ENCODE data around the gene VPS37B. TPM values are rescaled to one million over a fixed set of nuclear protein-coding genes. Genes with fewer than 3 reads are reported as not detected.
"Not testable (repeated sequence)": the region's sequence is repeated elsewhere in the genome, so short reads cannot be mapped to it uniquely, and the experiment has no call there.

VPS37B gene
- total RNA-seq, 2 experiments from 2014 or later: 97.7 to 104 TPM

- Mint-ChIP-seq H3K4me3 (peak overlapping the region; percentile 50), H3K9me3 (no peaks in the 10 kb centered on the region), H3K27me3 (no peaks in the 10 kb centered on the region), H3K27ac (peak overlapping the region; percentile 75), H3K4me1 (ENCODE audit: low read depth) (peaks cover 99% of the 10 kb centered on the region), H3K36me3 (ENCODE audit: low read depth) (peaks cover 16% of the 10 kb centered on the region)
- no peaks in the 10 kb centered on the region for H3K27me3 ChIP-seq (ENCODE audit: control insufficient read depth in 1 of 2, insufficient read depth in 2 of 2, low read length in 2 of 2)
- peaks cover 65% of the 10 kb centered on the region for H3K4me1 ChIP-seq (ENCODE audit: insufficient read depth, low read length)
- no peaks in the 10 kb centered on the region for H3K9me3 ChIP-seq (ENCODE audit: control insufficient read depth in 1 of 2, insufficient read depth in 1 of 2, low read length in 2 of 2)
- no peak for TF ChIP-seq CTCF (IDR thresholded peaks at IDR 0.05)
- DNase-seq (peak in 1 of 14 experiments; percentile 7), ATAC-seq (ENCODE audit: poor library complexity) (no peak)
- intact Hi-C loops (cut with DNase I, micrococcal nuclease): loop anchor here in 1 of 2 experiments (2.0 kb wide), 1 partner anchor 19 kb away; no protein-coding TSS in a partner anchor
- no peak overlapping the region for H3K4me3 ChIP-seq (ENCODE audit: low read length)
- H3K27ac ChIP-seq (ENCODE audit: low read depth in 1 of 2, low read length in 2 of 2): no peak overlapping the region
- ChIA-PET POLR2A (interaction anchor here (1.7 to 3.8 kb wide), 4 partner anchors 8 to 43 kb away, joined by 5 to 35 read pairs (median 6); partner anchors contain the start of gene VPS37B), CTCF (interaction anchor here (1.0 to 1.8 kb wide), 5 partner anchors 8 to 73 kb away, joined by 3 to 6 read pairs (median 4); no protein-coding TSS in a partner anchor)
- H3K36me3 ChIP-seq (ENCODE audit: insufficient read depth, low read length): no peaks in the 10 kb centered on the region
Observed at GRCh38 chr12:122880155-122880667, 15.7 kb downstream of the VPS37B start.

GRCh38 chr12:122878780-122879612 is 16.9 kb downstream of the VPS37B start:
- H3K9me3 Mint-ChIP-seq: no peaks in the 10 kb centered on the region
- DNase-seq (peak in 2 of 14 experiments; percentile 1 to 22), ATAC-seq (ENCODE audit: poor library complexity) (no peak)
- H3K27ac Mint-ChIP-seq: peak overlapping the region; percentile 75
- no peak overlapping the region for H3K4me3 Mint-ChIP-seq
- no peak for TF ChIP-seq CTCF (IDR thresholded peaks at IDR 0.05)
- peaks cover 95% of the 10 kb centered on the region for H3K4me1 Mint-ChIP-seq (ENCODE audit: low read depth)
- H3K27me3 Mint-ChIP-seq: no peaks in the 10 kb centered on the region
- ChIA-PET CTCF (interaction anchor here (0.7 to 1.2 kb wide), 2 partner anchors 10 to 65 kb away, joined by 3 read pairs; no protein-coding TSS in a partner anchor), POLR2A (interaction anchor here (1.2 to 1.9 kb wide), 3 partner anchors 12 to 42 kb away, joined by 5 to 6 read pairs (median 5); no protein-coding TSS in a partner anchor)
- peaks cover 16% of the 10 kb centered on the region for H3K36me3 Mint-ChIP-seq (ENCODE audit: low read depth)
- no peak overlapping the region for H3K27ac ChIP-seq (ENCODE audit: low read depth in 1 of 2, low read length in 2 of 2)
- H3K9me3 ChIP-seq (ENCODE audit: control insufficient read depth in 1 of 2, insufficient read depth in 1 of 2, low read length in 2 of 2): no peaks in the 10 kb centered on the region
- H3K36me3 ChIP-seq (ENCODE audit: insufficient read depth, low read length): no peaks in the 10 kb centered on the region
- intact Hi-C loops (cut with DNase I, micrococcal nuclease): no loop called here
- H3K27me3 ChIP-seq (ENCODE audit: control insufficient read depth in 1 of 2, insufficient read depth in 2 of 2, low read length in 2 of 2): no peaks in the 10 kb centered on the region
- H3K4me1 ChIP-seq (ENCODE audit: insufficient read depth, low read length): peaks cover 74% of the 10 kb centered on the region
- H3K4me3 ChIP-seq (ENCODE audit: low read length): no peak overlapping the region

GRCh38 chr12:122876731-122877130 is 19.2 kb downstream of the VPS37B start:
- H3K4me3 Mint-ChIP-seq: no peak overlapping the region
- peaks cover 20% of the 10 kb centered on the region for H3K36me3 Mint-ChIP-seq (ENCODE audit: low read depth)
- DNase-seq (peak in 1 of 14 experiments; percentile 17), ATAC-seq (ENCODE audit: poor library complexity) (no peak)
- H3K9me3 Mint-ChIP-seq: no peaks in the 10 kb centered on the region
- H3K27ac Mint-ChIP-seq: peak overlapping the region; percentile 74
- H3K4me3 ChIP-seq (ENCODE audit: low read length): no peak overlapping the region
- H3K4me1 Mint-ChIP-seq (ENCODE audit: low read depth): peaks cover 96% of the 10 kb centered on the region
- no peaks in the 10 kb centered on the region for H3K36me3 ChIP-seq (ENCODE audit: insufficient read depth, low read length)
- no peaks in the 10 kb centered on the region for H3K27me3 ChIP-seq (ENCODE audit: control insufficient read depth in 1 of 2, insufficient read depth in 2 of 2, low read length in 2 of 2)
- no peak overlapping the region for H3K27ac ChIP-seq (ENCODE audit: low read depth in 1 of 2, low read length in 2 of 2)
- ChIA-PET POLR2A (interaction anchor here (1.2 kb wide), 1 partner anchor 19 kb away, joined by 4 read pairs; the partner anchor contains the start of gene VPS37B), CTCF (no interaction called here)
- H3K27me3 Mint-ChIP-seq: no peaks in the 10 kb centered on the region
- intact Hi-C loops (cut with DNase I, micrococcal nuclease): no loop called here
- TF ChIP-seq CTCF (IDR thresholded peaks at IDR 0.05): no peak
- H3K9me3 ChIP-seq (ENCODE audit: control insufficient read depth in 1 of 2, insufficient read depth in 1 of 2, low read length in 2 of 2): no peaks in the 10 kb centered on the region
- H3K4me1 ChIP-seq (ENCODE audit: insufficient read depth, low read length): peaks cover 84% of the 10 kb centered on the region

- H3K27me3 ChIP-seq (ENCODE audit: control insufficient read depth in 1 of 2, insufficient read depth in 2 of 2, low read length in 2 of 2); H3K27me3 Mint-ChIP-seq; ATAC-seq (ENCODE audit: poor library complexity); H3K36me3 ChIP-seq (ENCODE audit: insufficient read depth, low read length); H3K4me3 ChIP-seq (ENCODE audit: low read length); H3K9me3 Mint-ChIP-seq; intact Hi-C loops (cut with DNase I, micrococcal nuclease); H3K9me3 ChIP-seq (ENCODE audit: control insufficient read depth in 1 of 2, insufficient read depth in 1 of 2, low read length in 2 of 2); H3K27ac ChIP-seq (ENCODE audit: low read depth in 1 of 2, low read length in 2 of 2); H3K4me3 Mint-ChIP-seq; CTCF ChIA-PET: not testable (repeated sequence)
- Mint-ChIP-seq H3K36me3 (ENCODE audit: low read depth) (peaks cover 22% of the 10 kb centered on the region), H3K4me1 (ENCODE audit: low read depth) (peaks cover 96% of the 10 kb centered on the region), H3K27ac (peak overlapping the region; percentile 74)
- DNase-seq: peak in 1 of 14 experiments; percentile 23
- H3K4me1 ChIP-seq (ENCODE audit: insufficient read depth, low read length): peaks cover 85% of the 10 kb centered on the region
- POLR2A ChIA-PET: interaction anchor here (1.2 kb wide), 1 partner anchor 19 kb away, joined by 4 read pairs; the partner anchor contains the start of gene VPS37B
Observed at GRCh38 chr12:122876281-122876680, 19.6 kb downstream of the VPS37B start.

Data from CD4-positive, alpha-beta T cell (primary cell).